HepG2 (cell line): Measurements from ENCODE around the gene SH2D2A. TPM values are rescaled to one million over a fixed set of nuclear protein-coding genes. Genes with fewer than 3 reads are reported as not detected.

ENCODE experiments used
- CCAR2 ChIP-seq: fragments of 200-400 bp; formaldehyde crosslinking; optimal IDR thresholded peaks from 2 replicates; pipeline ENCODE3; 2018; ENCODE audit warnings: low read depth, mild to moderate bottlenecking, low read length, moderate library complexity
- DMAP1 ChIP-seq: IDR thresholded peaks from 2 replicates; pipeline ENCODE4 v1.6.1; 2016
- EEA1 ChIP-seq: sonication (generic); formaldehyde crosslinking; IDR thresholded peaks from 2 replicates; pipeline ENCODE4 v1.5.1; 2020; ENCODE audit warnings: mild to moderate bottlenecking, missing genetic modification reagents, borderline replicate concordance
- HHEX ChIP-seq: IDR thresholded peaks from 2 replicates; pipeline ENCODE4 v1.6.1; 2016; ENCODE audit warnings: control low read depth
- NR2F2 ChIP-seq: IDR thresholded peaks from 2 replicates; pipeline ENCODE4 v1.6.1; 2012; ENCODE audit warnings: low read depth, inconsistent platforms, borderline replicate concordance
- REPIN1 ChIP-seq: sonication (generic); formaldehyde crosslinking; IDR thresholded peaks from 2 replicates; pipeline ENCODE4 v1.8.0; 2022; ENCODE audit warnings: missing genetic modification reagents, low read depth, mild to moderate bottlenecking, borderline replicate concordance
- RFX5 ChIP-seq: IDR thresholded peaks from 2 replicates; pipeline ENCODE4 v1.6.1; 2011; ENCODE audit warnings: low read depth, low read length, improper control_type of control experiment
- TBX3 ChIP-seq: fragments of 450-650 bp; IDR thresholded peaks from 2 replicates; pipeline ENCODE4 v1.6.1; 2017; ENCODE audit warnings: antibody characterized with exemption, mild to moderate bottlenecking, inconsistent platforms, borderline replicate concordance
- ZMYM4 ChIP-seq: sonication (generic); formaldehyde crosslinking; IDR thresholded peaks from 2 replicates; pipeline ENCODE4 v1.8.1; 2023; ENCODE audit warnings: mild to moderate bottlenecking, missing genetic modification reagents
- ZNF12 ChIP-seq: sonication (generic); formaldehyde crosslinking; IDR thresholded peaks from 2 replicates; pipeline ENCODE4 v1.5.0; 2020; ENCODE audit warnings: missing genetic modification reagents
- ZNF343 ChIP-seq: sonication (generic); formaldehyde crosslinking; IDR thresholded peaks from 2 replicates; pipeline ENCODE4 v1.4.0; 2020; ENCODE audit warnings: mild to moderate bottlenecking, missing genetic modification reagents
- ZNF382 ChIP-seq: sonication (generic); formaldehyde crosslinking; IDR thresholded peaks from 2 replicates; pipeline ENCODE4 v1.5.0; 2020; ENCODE audit warnings: missing genetic modification reagents, mild to moderate bottlenecking, borderline replicate concordance
- ZNF546 ChIP-seq: sonication (generic); formaldehyde crosslinking; conservative IDR thresholded peaks from 2 replicates; pipeline ENCODE4 v1.8.1; 2023; ENCODE audit warnings: mild to moderate bottlenecking, missing genetic modification reagents
- polyA plus RNA-seq, 8 experiments: library from polyadenylated mRNA; depleted of rRNA in 3 of 8; stranded (reverse) in 7 of 8; unstranded in 1 of 8; fragments of >200 nt; fragmentation: Illumina TruSeq in 4 of 8; extraction: Trizol in 4 of 8; gene quantifications; 2 replicates each; pipeline versions ENCODE4 v1.2.1 to v1.2.3, GENCODE V29; 2011 to 2016; ENCODE audit warnings: low read depth in 4 of 8, missing spikeins in 1 of 8, mixed read lengths in 1 of 8; ENCODE audit not compliant: insufficient read depth in 1 of 8
- total RNA-seq, 5 experiments: library from RNA; depleted of rRNA; stranded (reverse); fragments of >200 nt; fragmentation: Illumina TruSeq; extraction: Trizol; gene quantifications; 2 replicates each; pipeline ENCODE4 v1.2.3, GENCODE V29; 2016; ENCODE audit warnings: low read depth in 1 of 5
- TF ChIP-seq, protein P1 (sequence below): sonication (generic); formaldehyde crosslinking; IDR thresholded peaks from 2 replicates; pipeline ENCODE4 v1.4.0; 2020; ENCODE audit warnings: missing genetic modification reagents, mild to moderate bottlenecking, borderline replicate concordance
- TF ChIP-seq, protein P2 (sequence below): sonication (generic); formaldehyde crosslinking; IDR thresholded peaks from 2 replicates; pipeline ENCODE4 v1.4.0; 2020; ENCODE audit warnings: low read depth, missing genetic modification reagents
- TF ChIP-seq, protein P3 (sequence below): sonication (generic); formaldehyde crosslinking; IDR thresholded peaks from 2 replicates; pipeline ENCODE4 v1.4.0; 2020; ENCODE audit warnings: missing genetic modification reagents
- TF ChIP-seq, protein P4 (sequence below): sonication (generic); formaldehyde crosslinking; IDR thresholded peaks from 2 replicates; pipeline ENCODE4 v1.5.1; 2020; ENCODE audit warnings: mild to moderate bottlenecking, missing genetic modification reagents, moderate library complexity

Gene SH2D2A
- total and polyA plus RNA-seq, 2 of the 13 experiments (the other 11 are each of a cell fraction or from before 2014, with no cell fraction given): 0.57 to 0.73 TPM

DNA sequence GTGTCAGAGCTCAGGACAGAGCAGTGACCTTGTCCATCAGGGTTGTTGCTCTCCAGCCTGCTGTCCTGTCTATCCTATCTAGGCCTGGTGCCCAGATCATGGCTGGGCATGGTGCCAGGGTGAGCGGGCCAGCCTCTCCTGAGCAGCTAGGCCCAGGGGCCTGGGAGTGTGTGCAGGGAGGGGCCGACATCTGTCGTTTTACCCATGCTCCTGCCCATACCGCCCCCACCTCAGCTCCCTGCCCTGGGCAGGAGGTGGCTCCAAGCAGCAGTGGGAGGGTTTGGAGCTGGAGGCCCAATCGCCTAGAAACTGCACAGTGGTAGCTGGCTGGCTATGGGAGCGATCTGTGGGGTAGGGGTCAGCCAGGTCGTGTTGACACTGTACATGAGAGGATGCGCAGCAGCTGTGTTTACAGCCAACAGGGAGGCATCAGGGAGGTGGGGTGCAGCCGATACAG is 35.8 kb upstream of the SH2D2A start (continued):
- TF ChIP-seq, protein P1, sequence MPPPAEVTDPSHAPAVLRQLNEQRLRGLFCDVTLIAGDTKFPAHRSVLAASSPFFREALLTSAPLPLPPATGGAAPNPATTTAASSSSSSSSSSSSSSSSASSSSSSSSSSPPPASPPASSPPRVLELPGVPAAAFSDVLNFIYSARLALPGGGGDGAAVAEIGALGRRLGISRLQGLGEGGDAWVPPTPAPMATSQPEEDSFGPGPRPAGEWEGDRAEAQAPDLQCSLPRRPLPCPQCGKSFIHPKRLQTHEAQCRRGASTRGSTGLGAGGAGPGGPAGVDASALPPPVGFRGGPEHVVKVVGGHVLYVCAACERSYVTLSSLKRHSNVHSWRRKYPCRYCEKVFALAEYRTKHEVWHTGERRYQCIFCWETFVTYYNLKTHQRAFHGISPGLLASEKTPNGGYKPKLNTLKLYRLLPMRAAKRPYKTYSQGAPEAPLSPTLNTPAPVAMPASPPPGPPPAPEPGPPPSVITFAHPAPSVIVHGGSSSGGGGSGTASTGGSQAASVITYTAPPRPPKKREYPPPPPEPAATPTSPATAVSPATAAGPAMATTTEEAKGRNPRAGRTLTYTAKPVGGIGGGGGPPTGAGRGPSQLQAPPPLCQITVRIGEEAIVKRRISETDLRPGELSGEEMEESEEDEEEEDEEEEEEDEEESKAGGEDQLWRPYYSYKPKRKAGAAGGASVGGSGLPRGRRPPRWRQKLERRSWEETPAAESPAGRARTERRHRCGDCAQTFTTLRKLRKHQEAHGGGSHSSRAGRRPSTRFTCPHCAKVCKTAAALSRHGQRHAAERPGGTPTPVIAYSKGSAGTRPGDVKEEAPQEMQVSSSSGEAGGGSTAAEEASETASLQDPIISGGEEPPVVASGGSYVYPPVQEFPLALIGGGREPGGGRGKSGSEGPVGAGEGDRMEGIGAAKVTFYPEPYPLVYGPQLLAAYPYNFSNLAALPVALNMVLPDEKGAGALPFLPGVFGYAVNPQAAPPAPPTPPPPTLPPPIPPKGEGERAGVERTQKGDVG: peak; percentile 16; the same call in 1 of the 2 replicates
- TF ChIP-seq ZMYM4: no peak
- peak; percentile 81 for TF ChIP-seq ZNF12 (CRISPR knock-in tag)
- no peak for TF ChIP-seq CCAR2
- TF ChIP-seq EEA1 (CRISPR knock-in tag): no peak
- peak; percentile 30; the same call in 1 of the 2 replicates for TF ChIP-seq HHEX (CRISPR knock-in tag)
- 0 out of 2 replicates have a peak, but pooled peaks have one; percentile 18 for TF ChIP-seq RFX5
- no peak for TF ChIP-seq ZNF382 (CRISPR knock-in tag)
- TF ChIP-seq REPIN1 (CRISPR knock-in tag): no peak
- no peak for TF ChIP-seq ZNF546 (CRISPR knock-in tag)
- TF ChIP-seq DMAP1: no peak
- TF ChIP-seq ZNF343: no peak
- TF ChIP-seq, protein P2, sequence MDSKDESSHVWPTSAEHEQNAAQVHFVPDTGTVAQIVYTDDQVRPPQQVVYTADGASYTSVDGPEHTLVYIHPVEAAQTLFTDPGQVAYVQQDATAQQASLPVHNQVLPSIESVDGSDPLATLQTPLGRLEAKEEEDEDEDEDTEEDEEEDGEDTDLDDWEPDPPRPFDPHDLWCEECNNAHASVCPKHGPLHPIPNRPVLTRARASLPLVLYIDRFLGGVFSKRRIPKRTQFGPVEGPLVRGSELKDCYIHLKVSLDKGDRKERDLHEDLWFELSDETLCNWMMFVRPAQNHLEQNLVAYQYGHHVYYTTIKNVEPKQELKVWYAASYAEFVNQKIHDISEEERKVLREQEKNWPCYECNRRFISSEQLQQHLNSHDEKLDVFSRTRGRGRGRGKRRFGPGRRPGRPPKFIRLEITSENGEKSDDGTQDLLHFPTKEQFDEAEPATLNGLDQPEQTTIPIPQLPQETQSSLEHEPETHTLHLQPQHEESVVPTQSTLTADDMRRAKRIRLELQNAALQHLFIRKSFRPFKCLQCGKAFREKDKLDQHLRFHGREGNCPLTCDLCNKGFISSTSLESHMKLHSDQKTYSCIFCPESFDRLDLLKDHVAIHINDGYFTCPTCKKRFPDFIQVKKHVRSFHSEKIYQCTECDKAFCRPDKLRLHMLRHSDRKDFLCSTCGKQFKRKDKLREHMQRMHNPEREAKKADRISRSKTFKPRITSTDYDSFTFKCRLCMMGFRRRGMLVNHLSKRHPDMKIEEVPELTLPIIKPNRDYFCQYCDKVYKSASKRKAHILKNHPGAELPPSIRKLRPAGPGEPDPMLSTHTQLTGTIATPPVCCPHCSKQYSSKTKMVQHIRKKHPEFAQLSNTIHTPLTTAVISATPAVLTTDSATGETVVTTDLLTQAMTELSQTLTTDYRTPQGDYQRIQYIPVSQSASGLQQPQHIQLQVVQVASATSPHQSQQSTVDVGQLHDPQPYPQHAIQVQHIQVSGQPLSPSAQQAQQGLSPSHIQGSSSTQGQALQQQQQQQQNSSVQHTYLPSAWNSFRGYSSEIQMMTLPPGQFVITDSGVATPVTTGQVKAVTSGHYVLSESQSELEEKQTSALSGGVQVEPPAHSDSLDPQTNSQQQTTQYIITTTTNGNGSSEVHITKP (CRISPR knock-in tag): no peak
- 0 out of 2 replicates have a peak, but pooled peaks have one; percentile 25 for TF ChIP-seq TBX3
- TF ChIP-seq NR2F2: peak; percentile 63; the same call in 1 of the 2 replicates
- TF ChIP-seq, protein P3, sequence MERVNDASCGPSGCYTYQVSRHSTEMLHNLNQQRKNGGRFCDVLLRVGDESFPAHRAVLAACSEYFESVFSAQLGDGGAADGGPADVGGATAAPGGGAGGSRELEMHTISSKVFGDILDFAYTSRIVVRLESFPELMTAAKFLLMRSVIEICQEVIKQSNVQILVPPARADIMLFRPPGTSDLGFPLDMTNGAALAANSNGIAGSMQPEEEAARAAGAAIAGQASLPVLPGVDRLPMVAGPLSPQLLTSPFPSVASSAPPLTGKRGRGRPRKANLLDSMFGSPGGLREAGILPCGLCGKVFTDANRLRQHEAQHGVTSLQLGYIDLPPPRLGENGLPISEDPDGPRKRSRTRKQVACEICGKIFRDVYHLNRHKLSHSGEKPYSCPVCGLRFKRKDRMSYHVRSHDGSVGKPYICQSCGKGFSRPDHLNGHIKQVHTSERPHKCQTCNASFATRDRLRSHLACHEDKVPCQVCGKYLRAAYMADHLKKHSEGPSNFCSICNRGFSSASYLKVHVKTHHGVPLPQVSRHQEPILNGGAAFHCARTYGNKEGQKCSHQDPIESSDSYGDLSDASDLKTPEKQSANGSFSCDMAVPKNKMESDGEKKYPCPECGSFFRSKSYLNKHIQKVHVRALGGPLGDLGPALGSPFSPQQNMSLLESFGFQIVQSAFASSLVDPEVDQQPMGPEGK (CRISPR knock-in tag): peak; percentile 59; the same call in 1 of the 2 replicates
- TF ChIP-seq, protein P4, sequence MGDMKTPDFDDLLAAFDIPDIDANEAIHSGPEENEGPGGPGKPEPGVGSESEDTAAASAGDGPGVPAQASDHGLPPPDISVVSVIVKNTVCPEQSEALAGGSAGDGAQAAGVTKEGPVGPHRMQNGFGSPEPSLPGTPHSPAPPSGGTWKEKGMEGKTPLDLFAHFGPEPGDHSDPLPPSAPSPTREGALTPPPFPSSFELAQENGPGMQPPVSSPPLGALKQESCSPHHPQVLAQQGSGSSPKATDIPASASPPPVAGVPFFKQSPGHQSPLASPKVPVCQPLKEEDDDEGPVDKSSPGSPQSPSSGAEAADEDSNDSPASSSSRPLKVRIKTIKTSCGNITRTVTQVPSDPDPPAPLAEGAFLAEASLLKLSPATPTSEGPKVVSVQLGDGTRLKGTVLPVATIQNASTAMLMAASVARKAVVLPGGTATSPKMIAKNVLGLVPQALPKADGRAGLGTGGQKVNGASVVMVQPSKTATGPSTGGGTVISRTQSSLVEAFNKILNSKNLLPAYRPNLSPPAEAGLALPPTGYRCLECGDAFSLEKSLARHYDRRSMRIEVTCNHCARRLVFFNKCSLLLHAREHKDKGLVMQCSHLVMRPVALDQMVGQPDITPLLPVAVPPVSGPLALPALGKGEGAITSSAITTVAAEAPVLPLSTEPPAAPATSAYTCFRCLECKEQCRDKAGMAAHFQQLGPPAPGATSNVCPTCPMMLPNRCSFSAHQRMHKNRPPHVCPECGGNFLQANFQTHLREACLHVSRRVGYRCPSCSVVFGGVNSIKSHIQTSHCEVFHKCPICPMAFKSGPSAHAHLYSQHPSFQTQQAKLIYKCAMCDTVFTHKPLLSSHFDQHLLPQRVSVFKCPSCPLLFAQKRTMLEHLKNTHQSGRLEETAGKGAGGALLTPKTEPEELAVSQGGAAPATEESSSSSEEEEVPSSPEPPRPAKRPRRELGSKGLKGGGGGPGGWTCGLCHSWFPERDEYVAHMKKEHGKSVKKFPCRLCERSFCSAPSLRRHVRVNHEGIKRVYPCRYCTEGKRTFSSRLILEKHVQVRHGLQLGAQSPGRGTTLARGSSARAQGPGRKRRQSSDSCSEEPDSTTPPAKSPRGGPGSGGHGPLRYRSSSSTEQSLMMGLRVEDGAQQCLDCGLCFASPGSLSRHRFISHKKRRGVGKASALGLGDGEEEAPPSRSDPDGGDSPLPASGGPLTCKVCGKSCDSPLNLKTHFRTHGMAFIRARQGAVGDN (CRISPR knock-in tag): peak; percentile 54
